Mucosa of descending colon (tissue), 3 donors: ENCODE data around the gene ZNF594. TPM values are rescaled to one million over a fixed set of nuclear protein-coding genes. Genes with fewer than 3 reads are reported as not detected.
"Not testable (repeated sequence)": the region's sequence is repeated elsewhere in the genome, so short reads cannot be mapped to it uniquely, and the experiment has no call there.

ENCODE experiments used
- ATAC-seq: fragments of 200-7000 bp; cut with Tn5 transposase; one replicate; pipeline ENCODE4 v1.9.1; 2020; ENCODE audit warnings: mild to moderate bottlenecking, moderate library complexity
- DNase-seq, 3 donors: peaks; one replicate each; pipeline ENCODE4 v3.0.0-alpha.2; 2020
- H3K36me3 ChIP-seq: fragments of 200-600 bp; one replicate; pipeline ENCODE4 v1.8.0; 2021; ENCODE audit warnings: low read depth, mild to moderate bottlenecking
- H3K4me1 ChIP-seq: fragments of 200-600 bp; one replicate; pipeline ENCODE4 v1.8.0; 2021; ENCODE audit warnings: low read depth, mild to moderate bottlenecking
- H3K4me3 ChIP-seq: fragments of 200-600 bp; one replicate; pipeline ENCODE4 v1.8.0; 2021; ENCODE audit warnings: mild to moderate bottlenecking
- H3K9me3 ChIP-seq: fragments of 200-600 bp; one replicate; pipeline ENCODE4 v1.8.0; 2021; ENCODE audit warnings: mild to moderate bottlenecking
- intact Hi-C, 2 donors: fragments of 100-400 bp; cut with DNase I in 1 of 2; cut with micrococcal nuclease in 1 of 2; formaldehyde crosslinking; loops; one replicate each; pipeline versions ENCODE4 v1.11.0 to v1.11.1; 2022; cut with DNase I, micrococcal nuclease
- total RNA-seq, 3 donors: library from RNA; stranded (reverse); fragmentation: NEBNext Ultra II Directional in 2 of 3; extraction: Animal tissue kit (Norgen Biotek cat#: 25700) in 2 of 3; gene quantifications; one replicate each; pipeline versions ENCODE4 v1.2.1 to v1.2.4, GENCODE V29; 2021 to 2023
- TF ChIP-seq, protein P1 (sequence below): fragments of 200-600 bp; IDR thresholded peaks from one replicate; pipeline ENCODE4 v1.8.0; 2022; ENCODE audit warnings: antibody characterized with exemption, mild to moderate bottlenecking
- donor health status: DM: no; HTN: no; CAD: no; lungs with moderate emphysema.
- donor health status: DM: no; HTN: no; CAD: no.
- donor health status: DM: no; HTN: yes; CAD: no.

The ZNF594 gene
- total RNA-seq, 3 donors from 2014 or later: 4.7 to 10.9 (median 6.5) TPM

GRCh38 chr17:5234645-5235576 lies 43.2 kb upstream of the ZNF594 start, which contains the start of gene SCIMP:
TSS of gene SCIMP (minus strand) at chr17:5234860. CDS start at chr17:5234755, 105 bp downstream.
- intact Hi-C loops: no loop called here
- TF ChIP-seq, protein P1, sequence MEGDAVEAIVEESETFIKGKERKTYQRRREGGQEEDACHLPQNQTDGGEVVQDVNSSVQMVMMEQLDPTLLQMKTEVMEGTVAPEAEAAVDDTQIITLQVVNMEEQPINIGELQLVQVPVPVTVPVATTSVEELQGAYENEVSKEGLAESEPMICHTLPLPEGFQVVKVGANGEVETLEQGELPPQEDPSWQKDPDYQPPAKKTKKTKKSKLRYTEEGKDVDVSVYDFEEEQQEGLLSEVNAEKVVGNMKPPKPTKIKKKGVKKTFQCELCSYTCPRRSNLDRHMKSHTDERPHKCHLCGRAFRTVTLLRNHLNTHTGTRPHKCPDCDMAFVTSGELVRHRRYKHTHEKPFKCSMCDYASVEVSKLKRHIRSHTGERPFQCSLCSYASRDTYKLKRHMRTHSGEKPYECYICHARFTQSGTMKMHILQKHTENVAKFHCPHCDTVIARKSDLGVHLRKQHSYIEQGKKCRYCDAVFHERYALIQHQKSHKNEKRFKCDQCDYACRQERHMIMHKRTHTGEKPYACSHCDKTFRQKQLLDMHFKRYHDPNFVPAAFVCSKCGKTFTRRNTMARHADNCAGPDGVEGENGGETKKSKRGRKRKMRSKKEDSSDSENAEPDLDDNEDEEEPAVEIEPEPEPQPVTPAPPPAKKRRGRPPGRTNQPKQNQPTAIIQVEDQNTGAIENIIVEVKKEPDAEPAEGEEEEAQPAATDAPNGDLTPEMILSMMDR: no peak
- no peak within 1 kb of the TSS for H3K4me3 ChIP-seq
- ATAC-seq: peak; percentile 58
- DNase-seq: peak; percentile 28 to 55 (median 32)
- H3K9me3 ChIP-seq: no peaks in the 10 kb centered on the region
- H3K4me1 ChIP-seq: no peaks in the 10 kb centered on the region
- no peaks in the 10 kb centered on the region for H3K36me3 ChIP-seq

- H3K9me3 ChIP-seq, DNase-seq, H3K36me3 ChIP-seq, H3K4me3 ChIP-seq, H3K4me1 ChIP-seq, ATAC-seq, intact Hi-C loops: not testable (repeated sequence)
These were observed 41.8 kb upstream of the ZNF594 start for GRCh38 chr17:5233492-5233891.

DNA sequence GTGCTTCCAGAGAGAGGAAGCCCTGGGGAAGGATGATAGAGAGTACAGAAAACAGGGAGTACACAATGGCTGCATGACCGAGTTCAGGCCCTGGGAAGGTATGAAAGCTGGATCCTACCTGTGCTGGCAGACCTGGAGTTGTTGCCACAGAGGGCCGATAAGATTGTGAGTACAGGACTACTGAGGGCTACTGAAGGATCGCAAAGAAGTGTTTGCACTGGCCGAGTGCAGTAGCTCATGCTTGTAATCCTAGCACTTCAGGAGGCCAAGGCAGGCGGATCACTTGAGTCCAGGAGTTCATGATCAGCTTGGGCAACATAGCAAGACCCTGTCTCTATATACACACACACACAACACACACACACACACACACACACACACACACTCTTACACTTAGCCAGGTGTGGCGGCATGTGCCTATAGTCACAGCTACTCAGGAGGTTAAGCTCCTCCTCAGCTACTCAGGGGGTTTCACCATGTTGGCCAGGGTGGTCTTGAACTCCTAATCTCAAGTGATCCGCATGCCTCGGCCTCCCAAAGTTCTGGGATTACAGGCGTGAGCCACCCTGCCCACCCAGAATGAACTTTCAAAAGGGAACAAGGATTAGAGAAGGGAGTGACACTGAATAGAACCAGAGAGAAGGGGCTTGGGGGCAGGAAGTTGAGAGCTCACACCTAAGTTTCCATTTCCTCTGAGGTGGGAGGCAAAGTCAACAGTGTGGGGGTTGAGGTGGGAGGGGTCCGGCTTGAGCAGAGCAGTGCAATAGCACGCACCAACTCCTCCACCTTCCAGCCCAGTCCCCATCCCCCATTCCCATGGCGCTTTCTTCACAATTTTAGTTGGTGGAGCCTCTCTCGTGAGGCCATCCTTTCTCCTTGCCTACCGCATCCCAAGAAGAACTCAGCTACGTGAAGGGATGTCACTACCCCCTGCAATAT lies 35.5 kb upstream of the ZNF594 start:
- Histone ChIP-seq H3K4me3 (no peak overlapping the region), H3K36me3 (no peaks in the 10 kb centered on the region), H3K4me1 (no peaks in the 10 kb centered on the region), H3K9me3 (no peaks in the 10 kb centered on the region)
- DNase-seq (peak in 1 of 3 donors; percentile 62), ATAC-seq (peak; percentile 72)
- TF ChIP-seq, protein P1: no peak
- intact Hi-C loops: no loop called here

GRCh38 chr17:5225668-5226457 lies 34.2 kb upstream of the ZNF594 start:
- ATAC-seq: no peak
- intact Hi-C loops: no loop called here

GRCh38 chr17:5221912-5222311 lies 30.2 kb upstream of the ZNF594 start:
- H3K9me3 ChIP-seq, ATAC-seq, DNase-seq, H3K36me3 ChIP-seq, H3K4me1 ChIP-seq, intact Hi-C loops, H3K4me3 ChIP-seq: not testable (repeated sequence)

More at GRCh38 chr17:5225668-5226457, 34.2 kb upstream of the ZNF594 start:
- Histone ChIP-seq H3K36me3 (no peaks in the 10 kb centered on the region), H3K4me1 (no peaks in the 10 kb centered on the region), H3K9me3 (no peaks in the 10 kb centered on the region), H3K4me3 (no peak overlapping the region)
- DNase-seq: no peak
- TF ChIP-seq, protein P1: no peak

GRCh38 chr17:5220074-5220473 lies 28.4 kb upstream of the ZNF594 start:
- Histone ChIP-seq H3K36me3 (no peaks in the 10 kb centered on the region), H3K9me3 (no peaks in the 10 kb centered on the region), H3K4me1 (no peaks in the 10 kb centered on the region), H3K4me3 (no peak overlapping the region)
- TF ChIP-seq, protein P1: no peak
- intact Hi-C loops: no loop called here
- ATAC-seq (no peak), DNase-seq (no peak)
